GM10248 (cell line): ENCODE data around the gene NPPC.

ENCODE experiments used
- CTCF ChIA-PET: fragments of 300-600 bp; sonication (Branson Sonifier 250); formaldehyde crosslinking; extraction: SDS; loops from one replicate; lab custom pipeline; 2021; ENCODE audit warnings: antibody characterized with exemption; lab: Yijun Ruan, JAX
- POLR2A ChIA-PET: fragments of 350-650 bp; sonication (Branson Sonifier 250); formaldehyde crosslinking; extraction: SDS; loops from one replicate; lab custom pipeline; 2020; ENCODE audit warnings: antibody characterized with exemption; lab: Yijun Ruan, JAX
- DNase-seq: peaks from one replicate; pipeline ENCODE4 v3.0.0; 2012; ENCODE audit errors: extremely low spot score
- CTCF ChIP-seq: IDR thresholded peaks from 2 replicates; pipeline ENCODE4 v1.5.1; 2012; ENCODE audit warnings: mild to moderate bottlenecking, low read depth; ENCODE audit errors: extremely low read depth, missing control alignments, control extremely low read depth

Gene NPPC

GRCh38 chr2:231919341-231920035 is 6.7 kb downstream of the NPPC start:
- ChIA-PET CTCF (interaction anchor here (0.7 to 7.5 kb wide), 5 partner anchors 12 to 520 kb away, joined by 3 to 52 read pairs (median 3); no protein-coding TSS in a partner anchor), POLR2A (no interaction called here)
- DNase-seq, result no peak
- TF ChIP-seq CTCF, result no peak

GRCh38 chr2:231918501-231919330 is 7.5 kb downstream of the NPPC start:
- CTCF ChIA-PET, result interaction anchor here (0.7 to 7.5 kb wide), 4 partner anchors 11 to 409 kb away, joined by 3 to 52 read pairs (median 23); no protein-coding TSS in a partner anchor
- TF ChIP-seq CTCF, result no peak
- POLR2A ChIA-PET, result no interaction called here
- DNase-seq, result no peak

- no peak for DNase-seq
- no peak for TF ChIP-seq CTCF
- CTCF ChIA-PET, result interaction anchor here (0.9 to 6.4 kb wide), 5 partner anchors 10 to 410 kb away, joined by 3 to 38 read pairs (median 8); no protein-coding TSS in a partner anchor
- POLR2A ChIA-PET, result no interaction called here
Measured at GRCh38 chr2:231917280-231918066, 8.7 kb downstream of the NPPC start.

- ChIA-PET CTCF (no interaction called here), POLR2A (no interaction called here)
- no peak for DNase-seq
- TF ChIP-seq CTCF, result no peak
Measured at GRCh38 chr2:231914077-231914690, 12.0 kb downstream of the NPPC start.

- DNase-seq, result no peak
- CTCF ChIA-PET, result interaction anchor here (1.1 to 1.6 kb wide), 4 partner anchors 10 to 527 kb away, joined by 3 to 6 read pairs (median 4); no protein-coding TSS in a partner anchor
- POLR2A ChIA-PET, result no interaction called here
- TF ChIP-seq CTCF, result no peak
Measured at GRCh38 chr2:231911381-231911780, 14.8 kb downstream of the NPPC start.
